Glomerular visceral epithelial cell (primary cell): ENCODE measurements around the gene ACIN1.
A peak's percentile ranks its signal among the peaks of the same experiment; 100 is the strongest.
"Not testable (repeated sequence)": the region's sequence is repeated elsewhere in the genome, so short reads cannot be mapped to it uniquely, and the experiment has no call there.

Source experiments
- DNase-seq: peaks from one replicate; pipeline ENCODE4 v3.0.0-alpha.2; 2016; ENCODE audit errors: extremely low spot score

ACIN1 gene

GRCh38 chr14:23018107-23018506 is 76.8 kb downstream of the ACIN1 start:
- no peak for DNase-seq

GRCh38 chr14:23017091-23017490 is 77.8 kb downstream of the ACIN1 start:
- no peak for DNase-seq

GRCh38 chr14:23015618-23016017 is 79.3 kb downstream of the ACIN1 start:
- no peak for DNase-seq

- DNase-seq: not testable (repeated sequence)
Measured at GRCh38 chr14:23013749-23014054, 81.2 kb downstream of the ACIN1 start.

- no peak for DNase-seq
Measured at GRCh38 chr14:23013054-23013748, 81.7 kb downstream of the ACIN1 start.

- peak; percentile 68 for DNase-seq
Measured at GRCh38 chr14:23009939-23010726, 84.8 kb downstream of the ACIN1 start, which contains the start of gene C14orf93. C14orf93 (minus strand) TSS chr14:23010143; CDS start chr14:22999023, 11,120 bp downstream.

GRCh38 chr14:23009483-23009938 is 85.4 kb downstream of the ACIN1 start:
- DNase-seq: no peak

- DNase-seq: no peak
Measured at GRCh38 chr14:23008831-23009230, 86.1 kb downstream of the ACIN1 start.
